C4-2B (cell line): ENCODE data around the gene SLC37A3.

Source experiments
- H3K27ac ChIP-seq: fragments of 450-650 bp; 2 replicates; pipeline ENCODE4 v1.5.1; 2017
- ZFX ChIP-seq: fragments of 450-650 bp; IDR thresholded peaks from 2 replicates; pipeline ENCODE4 v1.6.1; 2017
- TF ChIP-seq, protein P1 (sequence below): fragments of 450-650 bp; conservative IDR thresholded peaks from 2 replicates; pipeline ENCODE4 v1.5.1; 2017; ENCODE audit warnings: mild to moderate bottlenecking

SLC37A3 gene

DNA sequence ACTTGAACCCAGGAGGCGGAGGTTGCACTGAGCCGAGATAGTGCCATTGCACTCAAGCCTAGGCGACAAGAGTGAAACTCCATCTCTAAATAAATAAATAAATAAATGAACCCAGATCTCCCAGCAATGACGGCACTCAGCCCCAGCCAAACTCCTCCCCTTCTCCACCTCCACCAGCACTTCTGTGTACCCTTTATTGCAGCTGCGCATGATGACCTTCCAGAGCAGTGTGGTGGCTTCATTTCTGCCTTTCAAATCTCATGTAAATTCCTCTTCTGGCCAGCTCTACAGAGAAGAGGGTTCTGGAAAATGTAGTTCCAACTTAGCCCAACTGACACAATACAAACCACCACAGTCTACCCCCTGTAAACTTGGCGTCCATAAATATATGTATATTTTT, 108.5 kb downstream of the SLC37A3 start:
- no peak for TF ChIP-seq ZFX
- TF ChIP-seq, protein P1, sequence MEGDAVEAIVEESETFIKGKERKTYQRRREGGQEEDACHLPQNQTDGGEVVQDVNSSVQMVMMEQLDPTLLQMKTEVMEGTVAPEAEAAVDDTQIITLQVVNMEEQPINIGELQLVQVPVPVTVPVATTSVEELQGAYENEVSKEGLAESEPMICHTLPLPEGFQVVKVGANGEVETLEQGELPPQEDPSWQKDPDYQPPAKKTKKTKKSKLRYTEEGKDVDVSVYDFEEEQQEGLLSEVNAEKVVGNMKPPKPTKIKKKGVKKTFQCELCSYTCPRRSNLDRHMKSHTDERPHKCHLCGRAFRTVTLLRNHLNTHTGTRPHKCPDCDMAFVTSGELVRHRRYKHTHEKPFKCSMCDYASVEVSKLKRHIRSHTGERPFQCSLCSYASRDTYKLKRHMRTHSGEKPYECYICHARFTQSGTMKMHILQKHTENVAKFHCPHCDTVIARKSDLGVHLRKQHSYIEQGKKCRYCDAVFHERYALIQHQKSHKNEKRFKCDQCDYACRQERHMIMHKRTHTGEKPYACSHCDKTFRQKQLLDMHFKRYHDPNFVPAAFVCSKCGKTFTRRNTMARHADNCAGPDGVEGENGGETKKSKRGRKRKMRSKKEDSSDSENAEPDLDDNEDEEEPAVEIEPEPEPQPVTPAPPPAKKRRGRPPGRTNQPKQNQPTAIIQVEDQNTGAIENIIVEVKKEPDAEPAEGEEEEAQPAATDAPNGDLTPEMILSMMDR, result no peak
- no peak overlapping the region for H3K27ac ChIP-seq

GRCh38 chr7:140287988-140288387, 110.3 kb downstream of the SLC37A3 start:
- no peak overlapping the region for H3K27ac ChIP-seq
- TF ChIP-seq, protein P1, result no peak
- TF ChIP-seq ZFX, result no peak

GRCh38 chr7:140285938-140286337, 112.4 kb downstream of the SLC37A3 start:
- TF ChIP-seq, protein P1, result no peak
- no peak for TF ChIP-seq ZFX

DNA sequence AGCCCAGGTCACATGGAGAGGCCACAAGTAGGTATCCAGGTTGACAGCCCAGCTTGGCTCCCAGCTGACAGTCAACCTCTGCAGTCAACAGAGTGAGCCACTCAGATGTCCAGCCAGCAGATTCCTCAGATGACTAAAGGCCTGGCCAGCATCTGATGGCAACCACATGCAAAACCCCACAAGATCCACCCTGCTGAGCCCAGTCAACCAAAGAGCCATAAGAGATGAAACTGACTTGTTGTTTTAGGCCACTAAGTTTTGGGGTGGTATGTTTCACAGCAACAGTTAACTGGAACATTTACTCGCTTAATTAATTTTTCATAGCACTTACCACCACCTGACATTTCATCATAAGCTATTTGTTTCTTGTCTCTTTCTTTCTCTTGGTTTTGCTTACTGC, 114.3 kb downstream of the SLC37A3 start:
- TF ChIP-seq, protein P1, result no peak
- no peak for TF ChIP-seq ZFX
- no peak overlapping the region for H3K27ac ChIP-seq

More at GRCh38 chr7:140285938-140286337, 112.4 kb downstream of the SLC37A3 start:
- no peak overlapping the region for H3K27ac ChIP-seq
